GM21723 (cell line): ENCODE measurements around the gene OTOA.
"Not testable (repeated sequence)": the region's sequence is repeated elsewhere in the genome, so short reads cannot be mapped to it uniquely, and the experiment has no call there.

Source experiments
- ATAC-seq: cut with Tn5 transposase; IDR thresholded peaks from one replicate; pipeline ENCODE4 v1.9.1; 2021; ENCODE audit warnings: mild to moderate bottlenecking, moderate library complexity; ENCODE audit not compliant: unreplicated experiment

Gene OTOA

GRCh38 chr16:21663889-21664647, at the start of gene OTOA:
OTOA (plus strand) TSS chr16:21663968; CDS start chr16:21678515, 14,547 bp downstream.
- ATAC-seq: no peak

- ATAC-seq: no peak
These were observed 48.9 kb upstream of the OTOA start for GRCh38 chr16:21614896-21615295.

- ATAC-seq: no peak
These were observed 46.2 kb upstream of the OTOA start for GRCh38 chr16:21617607-21618006.

GRCh38 chr16:21618281-21618680, 45.5 kb upstream of the OTOA start:
- no peak for ATAC-seq

GRCh38 chr16:21619765-21620425, 43.9 kb upstream of the OTOA start:
- ATAC-seq: no peak

- ATAC-seq: no peak
These were observed 43.2 kb upstream of the OTOA start for GRCh38 chr16:21620592-21620991.

- ATAC-seq: no peak
These were observed 41.2 kb upstream of the OTOA start for GRCh38 chr16:21622545-21622944.

GRCh38 chr16:21625026-21625425, 38.7 kb upstream of the OTOA start:
- no peak for ATAC-seq

GRCh38 chr16:21626659-21627277, 37.0 kb upstream of the OTOA start:
- no peak for ATAC-seq

- no peak for ATAC-seq
These were observed 35.5 kb upstream of the OTOA start for GRCh38 chr16:21628121-21628726.

GRCh38 chr16:21628772-21629171, 35.0 kb upstream of the OTOA start:
- ATAC-seq: no peak

- ATAC-seq: not testable (repeated sequence)
These were observed 33.9 kb upstream of the OTOA start for GRCh38 chr16:21629616-21630539.

- ATAC-seq: not testable (repeated sequence)
These were observed 32.9 kb upstream of the OTOA start for GRCh38 chr16:21630866-21631265.

GRCh38 chr16:21631376-21631775, 32.4 kb upstream of the OTOA start:
- not testable (repeated sequence) for ATAC-seq

- not testable (repeated sequence) for ATAC-seq
These were observed 31.7 kb upstream of the OTOA start for GRCh38 chr16:21631951-21632575.

- no peak for ATAC-seq
These were observed 29.6 kb upstream of the OTOA start for GRCh38 chr16:21634216-21634615.

GRCh38 chr16:21635694-21636093, 28.1 kb upstream of the OTOA start:
- not testable (repeated sequence) for ATAC-seq

- no peak for ATAC-seq
These were observed 26.5 kb upstream of the OTOA start for GRCh38 chr16:21637032-21637968.

GRCh38 chr16:21638573-21638975, 25.2 kb upstream of the OTOA start:
- ATAC-seq: no peak
